CD4-positive, alpha-beta T cell treated with Interleukin-4 for 4 hours (primary cell): ENCODE data around the gene DCUN1D2.
"Not testable (repeated sequence)": the region's sequence is repeated elsewhere in the genome, so short reads cannot be mapped to it uniquely, and the experiment has no call there.

Experiments used
- DNase-seq: peaks from one replicate; pipeline ENCODE4 v3.0.0-alpha.2; 2020

The DCUN1D2 gene

DNA sequence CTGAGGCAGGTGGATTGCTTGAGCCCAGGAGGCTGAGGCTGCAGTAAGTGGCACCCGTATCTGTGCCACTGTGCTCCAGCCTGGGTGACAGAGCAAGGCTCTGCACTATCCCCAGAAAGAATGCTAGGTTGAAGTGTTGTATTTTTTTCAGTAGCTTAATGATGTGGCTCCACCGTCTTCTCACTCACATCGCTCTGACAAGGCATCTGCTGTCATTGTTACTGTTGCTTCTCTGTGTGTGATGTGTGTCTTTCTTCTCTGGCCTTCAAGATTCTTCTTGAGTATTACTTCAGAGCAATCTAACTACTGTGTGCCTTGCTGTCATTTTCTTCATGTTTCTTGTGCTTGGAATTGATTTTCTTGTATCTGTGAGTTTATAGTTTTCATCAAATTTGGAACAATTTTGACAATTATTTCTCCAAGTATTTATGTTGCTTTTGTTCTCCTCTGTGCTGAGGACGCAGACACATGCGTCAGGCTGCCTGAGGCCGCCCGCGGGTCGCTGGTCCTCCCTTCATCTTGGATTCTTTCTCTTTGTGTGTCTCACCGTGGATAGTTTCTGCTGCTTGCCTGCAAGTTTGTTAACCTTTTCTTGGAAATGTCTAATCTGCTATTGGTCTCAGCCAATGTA is 48.0 kb downstream of the DCUN1D2 start:
- DNase-seq: no peak

DNA sequence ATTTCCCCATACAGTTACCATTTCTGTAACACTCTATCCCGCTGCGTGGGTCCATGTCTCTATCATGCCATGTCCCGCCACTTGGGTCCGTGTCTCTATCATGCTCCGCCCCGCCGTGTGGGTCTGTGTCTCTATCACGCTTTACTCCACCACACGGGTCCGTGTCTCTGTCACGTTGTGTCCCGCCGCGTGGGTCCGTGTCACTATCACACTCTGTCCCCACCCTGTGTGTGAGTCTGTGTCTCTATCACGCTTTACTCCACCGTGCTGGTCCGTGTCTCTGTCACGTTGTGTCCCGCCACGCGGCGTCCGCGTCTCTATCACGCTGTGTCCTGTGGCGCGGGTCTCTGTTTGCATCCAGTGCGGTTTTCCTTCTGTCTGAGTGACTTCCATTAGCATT is 48.9 kb downstream of the DCUN1D2 start:
- DNase-seq: no peak

DNA sequence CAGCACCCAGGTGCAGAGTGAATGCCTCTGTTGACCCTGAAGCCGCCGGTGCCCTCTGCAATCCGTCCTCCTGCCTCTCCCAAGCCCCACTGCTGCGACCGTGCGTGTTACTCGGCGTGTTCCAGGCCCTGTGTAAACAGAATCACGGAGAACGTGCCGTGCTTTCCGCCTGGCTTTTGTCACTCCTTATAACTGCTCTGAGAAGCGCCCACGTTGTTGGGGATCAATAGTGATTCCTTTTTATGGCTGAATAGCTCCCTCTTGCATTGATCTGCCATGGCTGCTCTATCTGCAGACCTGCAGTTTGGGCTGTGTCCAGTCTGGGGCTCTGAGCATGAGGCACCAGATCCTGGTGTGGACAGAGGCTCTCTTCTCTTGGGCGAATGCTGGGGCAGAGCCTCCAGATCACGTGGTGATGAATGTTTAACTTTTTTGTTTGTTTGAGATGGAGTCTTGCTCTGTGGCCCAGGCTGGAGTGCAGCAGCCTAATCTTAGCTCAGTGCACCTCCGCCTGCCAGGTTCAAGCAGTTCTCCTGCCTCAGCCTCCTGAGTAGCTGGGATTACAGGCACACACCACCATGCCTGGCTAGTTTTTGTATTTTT is 53.0 kb downstream of the DCUN1D2 start:
- DNase-seq: no peak

DNA sequence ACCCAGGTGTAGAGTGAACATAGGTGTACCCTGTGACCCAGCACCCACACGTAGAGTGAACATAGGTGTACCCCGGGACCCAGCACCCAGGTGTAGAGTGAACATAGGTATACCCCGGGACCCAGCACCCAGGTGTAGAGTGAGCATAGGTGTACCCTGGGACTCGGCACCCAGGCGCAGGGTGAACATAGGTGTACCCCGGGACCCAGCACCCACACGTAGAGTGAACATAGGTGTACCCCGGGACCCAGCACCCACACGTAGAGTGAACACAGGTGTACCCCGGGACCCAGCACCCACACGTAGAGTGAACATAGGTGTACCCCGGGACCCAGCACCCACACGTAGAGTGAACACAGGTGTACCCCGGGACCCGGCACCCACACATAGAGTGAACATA is 53.6 kb downstream of the DCUN1D2 start:
- not testable (repeated sequence) for DNase-seq

DNA sequence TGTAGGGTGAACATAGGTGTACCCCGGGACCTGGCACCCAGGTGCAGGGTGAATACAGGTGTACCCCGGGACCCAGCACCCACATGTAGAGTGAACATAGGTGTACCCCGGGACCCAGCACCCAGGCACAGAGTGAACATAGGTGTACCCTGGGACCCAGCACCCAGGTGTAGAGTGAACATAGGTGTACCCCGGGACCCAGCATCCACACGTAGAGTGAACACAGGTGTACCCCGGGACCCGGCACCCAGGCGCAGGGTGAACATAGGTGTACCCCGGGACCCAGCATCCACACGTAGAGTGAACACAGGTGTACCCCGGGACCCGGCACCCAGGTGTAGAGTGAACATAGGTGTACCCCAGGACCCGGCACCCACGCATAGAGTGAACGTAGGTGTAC is 54.6 kb downstream of the DCUN1D2 start:
- not testable (repeated sequence) for DNase-seq

DNA sequence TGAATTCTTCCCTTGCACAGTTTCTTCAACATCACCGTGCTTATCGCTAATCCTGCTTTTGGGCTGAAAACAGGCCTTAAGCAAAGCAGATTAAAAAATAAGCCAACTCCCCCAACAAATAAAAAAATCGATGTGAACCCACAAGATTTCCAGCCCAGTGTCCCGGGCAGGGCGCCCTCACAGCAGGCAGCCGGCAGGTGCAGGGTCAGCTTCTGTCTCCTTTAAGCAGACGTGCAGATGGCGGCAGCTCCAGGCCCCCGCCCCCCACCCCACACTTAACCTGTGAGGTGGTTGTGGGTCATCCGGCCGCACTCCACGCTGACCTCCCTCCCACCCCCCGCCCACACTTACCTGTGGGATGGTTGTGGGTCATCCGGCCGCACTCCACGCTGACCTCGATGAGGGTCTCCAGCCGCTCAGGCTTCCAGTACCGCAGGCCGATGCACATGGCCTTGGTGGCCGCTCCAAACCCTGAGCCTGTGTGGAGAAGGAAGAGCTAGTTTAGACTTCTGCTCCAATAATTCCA is 57.1 kb downstream of the DCUN1D2 start:
- no peak for DNase-seq

- no peak for DNase-seq
These were observed 57.8 kb downstream of the DCUN1D2 start for GRCh38 chr13:113432506-113433270.

DNA sequence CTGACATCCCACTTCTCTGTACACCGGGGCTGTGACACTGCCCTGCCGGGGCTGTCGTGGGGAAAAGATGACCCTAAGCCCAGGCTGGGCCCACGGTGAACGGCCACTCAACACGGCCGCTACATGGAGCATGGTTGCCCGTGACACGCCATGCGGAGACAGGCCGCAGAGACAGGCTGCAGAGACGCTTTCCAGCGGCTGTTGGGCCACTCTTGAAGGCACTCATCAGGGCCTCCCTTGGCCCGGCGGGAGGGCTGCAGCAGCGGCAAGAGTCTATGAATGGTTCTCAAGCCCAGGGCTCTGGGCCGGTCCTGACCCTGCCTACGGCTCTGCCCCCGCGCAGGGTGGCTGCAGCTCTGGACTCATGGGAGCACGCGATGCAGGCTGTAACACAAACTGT is 59.3 kb downstream of the DCUN1D2 start:
- no peak for DNase-seq

- DNase-seq: no peak
These were observed 60.0 kb downstream of the DCUN1D2 start for GRCh38 chr13:113430378-113431110.

- DNase-seq: no peak
These were observed 60.9 kb downstream of the DCUN1D2 start for GRCh38 chr13:113429608-113429985.

- no peak for DNase-seq
These were observed 61.5 kb downstream of the DCUN1D2 start for GRCh38 chr13:113428871-113429607.

DNA sequence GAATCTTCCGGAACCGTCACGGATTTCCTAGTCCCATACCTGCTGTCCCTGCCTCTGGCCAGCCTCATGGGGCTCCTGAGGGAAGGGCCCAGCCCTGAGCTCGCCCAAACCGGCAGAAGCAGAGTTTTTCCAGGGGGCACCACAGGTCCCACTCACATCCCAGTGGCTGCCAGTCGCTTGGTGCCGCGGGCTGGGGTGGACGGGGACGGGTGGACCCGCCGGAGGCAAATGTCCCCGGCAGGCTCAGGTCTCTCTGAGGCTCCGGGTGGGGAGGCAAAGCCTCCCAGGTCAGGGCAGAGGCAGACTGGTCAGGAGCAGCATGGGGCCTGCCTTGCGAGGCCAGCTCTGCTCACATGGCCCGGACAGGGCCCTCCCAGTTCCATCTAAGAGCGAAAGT is 62.0 kb downstream of the DCUN1D2 start:
- DNase-seq: no peak

DNA sequence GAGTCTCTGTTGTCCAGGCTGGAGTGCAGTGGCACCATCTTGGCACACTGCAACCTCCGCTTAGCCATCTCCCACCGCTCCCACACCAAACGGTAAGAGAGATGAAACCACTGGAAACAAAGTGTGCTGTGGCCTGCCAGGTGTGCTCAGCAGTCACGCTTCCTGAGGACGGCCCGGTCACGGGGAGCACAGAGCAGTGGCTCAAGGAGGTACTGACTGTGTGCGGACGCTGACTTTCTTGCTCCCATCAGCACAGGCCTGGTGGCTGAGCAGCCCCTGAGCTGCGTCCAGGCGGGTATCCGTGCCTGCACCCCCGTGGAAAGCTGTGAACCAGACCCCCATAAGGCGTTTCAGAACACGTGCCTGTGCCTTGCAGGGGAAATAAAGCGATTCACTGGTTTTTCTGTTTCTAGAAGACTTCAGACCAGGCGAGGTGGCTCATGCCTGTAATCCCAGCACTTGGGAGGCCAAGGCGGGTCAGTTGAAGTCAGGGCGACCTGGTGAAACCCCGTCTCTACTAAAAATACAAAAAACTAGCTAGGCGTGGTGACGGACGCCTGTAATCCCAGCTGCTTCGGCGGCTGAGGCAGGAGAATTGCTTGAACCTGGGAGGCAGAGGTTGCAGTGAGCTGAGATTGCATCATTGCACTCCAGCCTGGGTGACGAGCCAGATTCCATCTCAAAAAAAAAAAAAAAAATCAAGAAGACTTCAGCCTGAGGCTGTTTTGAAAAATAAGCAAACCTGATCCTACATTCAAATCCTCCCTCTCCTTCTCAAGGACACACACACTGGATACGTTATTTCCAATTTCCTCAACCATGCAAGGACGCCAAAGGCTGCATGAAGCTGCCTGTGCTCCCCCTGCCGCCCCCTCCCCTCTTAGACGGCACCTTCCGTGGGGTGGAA is 62.7 kb downstream of the DCUN1D2 start:
- no peak for DNase-seq

- no peak for DNase-seq
These were observed 63.9 kb downstream of the DCUN1D2 start for GRCh38 chr13:113426591-113426986.

DNA sequence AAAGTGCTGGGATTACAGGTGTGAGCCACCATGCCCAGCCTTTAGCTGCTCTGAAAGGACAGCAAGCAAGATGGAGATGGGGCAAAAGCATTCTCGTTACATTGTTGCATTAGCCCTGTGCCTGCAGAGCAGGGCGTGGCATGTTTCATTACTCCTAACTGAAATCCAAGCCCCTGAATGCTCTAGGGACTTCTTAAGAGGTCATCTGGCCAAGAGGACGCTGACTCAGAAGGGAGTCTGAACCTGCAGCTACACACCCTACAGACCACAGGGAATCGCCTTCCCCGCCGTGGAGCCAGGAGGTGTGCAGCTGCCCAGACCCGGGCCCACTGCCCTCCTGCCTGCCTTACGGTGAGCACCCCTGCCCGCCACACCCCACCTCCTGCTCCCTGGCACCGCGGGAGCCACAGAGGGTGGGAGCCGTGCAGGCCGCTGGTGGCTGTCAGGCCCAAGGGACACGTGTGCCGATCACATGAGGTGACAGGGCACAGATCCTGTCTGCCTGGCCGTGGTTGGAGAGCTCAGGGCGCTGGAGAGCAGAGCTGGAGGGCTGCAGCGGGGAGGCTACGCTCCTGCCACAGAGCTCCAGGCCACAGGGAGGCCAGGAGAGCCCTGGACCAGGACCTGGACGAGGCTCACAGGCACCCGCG is 64.4 kb downstream of the DCUN1D2 start:
- DNase-seq: no peak

- DNase-seq: no peak
These were observed 66.9 kb downstream of the DCUN1D2 start for GRCh38 chr13:113423520-113424163.

DNA sequence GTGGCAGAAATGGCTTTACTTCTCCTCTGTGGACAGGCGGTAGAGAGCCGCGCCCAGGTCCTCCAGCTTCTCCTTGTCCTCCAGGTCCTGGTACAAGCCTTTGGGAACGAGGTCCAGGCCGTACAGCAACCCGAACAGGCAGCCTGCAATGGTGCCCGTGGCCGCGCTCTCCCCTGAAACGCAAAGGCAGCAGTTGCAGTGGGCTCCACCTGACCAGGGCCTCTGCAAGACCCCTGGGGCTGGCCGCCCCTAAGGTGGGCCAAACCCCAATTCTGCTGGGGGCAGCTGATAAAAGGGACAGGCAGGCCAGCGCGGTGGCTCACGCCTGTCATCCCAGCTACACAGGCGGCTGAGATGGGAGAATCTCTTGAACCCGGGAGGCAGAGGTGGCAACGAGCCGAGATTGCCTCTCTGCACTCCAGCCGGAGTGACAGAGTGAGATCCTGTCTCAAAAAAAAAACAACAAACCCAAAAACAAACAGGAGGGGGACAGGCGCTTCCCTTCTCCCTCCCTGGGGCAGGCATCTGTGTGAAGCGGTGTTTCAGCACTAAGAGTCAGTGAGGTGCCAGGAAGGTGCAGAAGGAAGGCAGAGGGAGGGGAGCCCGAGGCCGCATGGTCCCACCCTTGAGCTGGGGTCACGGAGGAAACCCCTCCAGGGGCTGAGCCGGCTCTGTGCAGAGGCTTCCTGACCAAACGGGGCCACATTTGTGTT is 67.5 kb downstream of the DCUN1D2 start:
- no peak for DNase-seq

GRCh38 chr13:113421673-113422270 is 68.7 kb downstream of the DCUN1D2 start:
- DNase-seq: no peak
